Measurements from ENCODE around the gene ATP11A. TPM values are rescaled to one million over a fixed set of nuclear protein-coding genes. Genes with fewer than 3 reads are reported as not detected.

ATP11A gene
- total RNA-seq, 1 experiment from 2014 or later: 65.3 TPM

- Mint-ChIP-seq H3K36me3 (ENCODE audit: insufficient read depth in 1 of 3, low read depth in 3 of 3) (peaks cover 56 to 92% (median 81%) of the 10 kb centered on the region in 3 experiments), H3K4me1 (no peaks in the 10 kb centered on the region), H3K9me3 (peaks cover 15 to 32% of the 10 kb centered on the region in 2 experiments), H3K4me3 (no peak overlapping the region), H3K27ac (no peak overlapping the region), H3K27me3 (ENCODE audit: low read depth) (no peaks in the 10 kb centered on the region)
- Histone ChIP-seq H3K23ac (ENCODE audit: insufficient read length, low read depth, low read length) (no peak overlapping the region), H2AK5ac (ENCODE audit: insufficient read length, low read length) (no peak overlapping the region), H3K23me2 (ENCODE audit: insufficient read length, low read depth, low read length, poor library complexity, severe bottlenecking) (no peaks in the 10 kb centered on the region), H3K14ac (ENCODE audit: insufficient read depth, low read length) (no peak overlapping the region), H2BK5ac (ENCODE audit: insufficient read length, low read length) (no peak overlapping the region), H4K20me1 (ENCODE audit: control insufficient read depth, insufficient read depth, insufficient read length) (no peaks in the 10 kb centered on the region), H2BK120ac (ENCODE audit: low read depth, low read length, poor library complexity, severe bottlenecking) (no peak overlapping the region), H3K56ac (ENCODE audit: insufficient read length, low read depth, low read length) (no peak overlapping the region), H3K18ac (ENCODE audit: insufficient read length, low read depth, low read length) (no peak overlapping the region), H2BK15ac (ENCODE audit: low read depth, low read length) (no peak overlapping the region), H3T11ph (ENCODE audit: low read length) (no peak overlapping the region), H3K79me2 (ENCODE audit: insufficient read depth, low read length) (no peaks in the 10 kb centered on the region), H3K79me1 (ENCODE audit: insufficient read depth, low read depth, low read length, poor library complexity, severe bottlenecking) (no peaks in the 10 kb centered on the region), H4K8ac (replicated peaks; ENCODE audit: insufficient read length, low read depth, low read length) (no peak overlapping the region), H3K9ac (ENCODE audit: extremely low read depth, insufficient read length, low read length) (no peak overlapping the region), H4K91ac (ENCODE audit: insufficient read length, low read depth, low read length) (no peak overlapping the region), H4K5ac (ENCODE audit: insufficient read length, low read depth, low read length) (no peak overlapping the region), H3K4me1 (ENCODE audit: insufficient read depth, low read length) (no peaks in the 10 kb centered on the region), H3K9me3 (ENCODE audit: control insufficient read depth, low read depth, low read length) (peaks cover 16% of the 10 kb centered on the region), H3K4me2 (ENCODE audit: insufficient read depth, insufficient read length, low read length) (no peak overlapping the region), H2BK20ac (ENCODE audit: low read depth, low read length, poor library complexity, severe bottlenecking) (no peak overlapping the region), H3K27me3 (ENCODE audit: insufficient read depth, low read length) (no peaks in the 10 kb centered on the region), H3K27ac (ENCODE audit: insufficient read length, low read depth, low read length) (no peak overlapping the region), H2AFZ (ENCODE audit: low read length) (no peak overlapping the region), H3K4ac (ENCODE audit: low read depth, low read length) (no peak overlapping the region), H2BK12ac (ENCODE audit: insufficient read length, low read depth, low read length) (no peak overlapping the region)
- TF ChIP-seq CTCF (conservative IDR thresholded peaks at IDR 0.05): no peak
- no CpG with 5 or more reads among the region's 13 CpGs for WGBS (ENCODE audit: extremely low coverage, insufficient read length, low lambda C conversion rate)
- no peak for DNase-seq
These were observed 129.3 kb downstream of the ATP11A start for GRCh38 chr13:112819111-112819510.

Data from H9 (cell line).